Measurements from ENCODE around the gene POLR2E. TPM values are rescaled to one million over a fixed set of nuclear protein-coding genes. Genes with fewer than 3 reads are reported as not detected.

POLR2E gene
- total and polyA plus RNA-seq, 2 of the 13 experiments (the other 11 are each of a cell fraction or from before 2014, with no cell fraction given) = 140 to 272 TPM

DNA sequence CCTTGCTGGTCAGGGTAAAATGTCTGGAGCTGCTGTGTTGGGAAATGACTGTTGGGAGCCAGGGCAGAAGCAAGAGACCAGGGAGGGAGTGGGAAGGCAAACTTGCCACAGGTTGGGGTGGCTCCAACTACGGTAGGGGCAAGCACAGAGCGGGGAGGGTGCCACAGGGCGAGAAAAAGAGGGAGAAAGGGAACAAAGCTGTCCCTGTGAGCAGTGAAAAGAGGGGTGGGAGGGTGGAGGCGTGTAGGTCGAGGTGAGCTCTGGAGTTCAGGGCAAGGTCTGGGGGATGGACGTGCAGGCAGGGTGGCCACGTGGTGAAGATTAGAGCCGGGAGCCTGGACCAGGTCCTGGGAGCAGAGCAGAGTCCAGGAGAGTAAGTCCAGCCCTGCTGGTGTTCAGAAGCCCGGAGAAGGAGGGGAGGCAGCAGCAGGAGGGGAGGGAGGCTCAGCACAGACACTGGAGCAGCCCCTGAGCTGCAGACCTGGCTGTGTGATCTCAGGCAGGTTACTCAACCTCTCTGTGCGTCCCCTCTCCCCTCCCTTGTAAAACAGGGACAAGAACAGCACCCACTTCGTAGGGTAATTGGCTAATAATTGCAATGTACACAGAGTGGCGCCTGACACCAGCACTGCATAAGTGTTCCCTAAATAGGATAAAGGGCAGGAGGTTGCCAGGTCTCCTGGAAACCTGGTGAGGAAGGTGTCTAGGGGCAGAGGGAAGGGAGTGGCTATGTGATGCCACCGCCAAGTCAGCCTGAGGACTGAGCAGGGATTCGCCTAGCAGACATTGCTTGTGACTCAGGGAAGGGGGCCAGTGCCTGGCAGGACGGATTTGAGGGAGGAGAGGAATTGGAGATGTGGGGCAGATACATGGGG lies 3.2 kb upstream of the POLR2E start (continued):
- TF ChIP-seq, protein P1, sequence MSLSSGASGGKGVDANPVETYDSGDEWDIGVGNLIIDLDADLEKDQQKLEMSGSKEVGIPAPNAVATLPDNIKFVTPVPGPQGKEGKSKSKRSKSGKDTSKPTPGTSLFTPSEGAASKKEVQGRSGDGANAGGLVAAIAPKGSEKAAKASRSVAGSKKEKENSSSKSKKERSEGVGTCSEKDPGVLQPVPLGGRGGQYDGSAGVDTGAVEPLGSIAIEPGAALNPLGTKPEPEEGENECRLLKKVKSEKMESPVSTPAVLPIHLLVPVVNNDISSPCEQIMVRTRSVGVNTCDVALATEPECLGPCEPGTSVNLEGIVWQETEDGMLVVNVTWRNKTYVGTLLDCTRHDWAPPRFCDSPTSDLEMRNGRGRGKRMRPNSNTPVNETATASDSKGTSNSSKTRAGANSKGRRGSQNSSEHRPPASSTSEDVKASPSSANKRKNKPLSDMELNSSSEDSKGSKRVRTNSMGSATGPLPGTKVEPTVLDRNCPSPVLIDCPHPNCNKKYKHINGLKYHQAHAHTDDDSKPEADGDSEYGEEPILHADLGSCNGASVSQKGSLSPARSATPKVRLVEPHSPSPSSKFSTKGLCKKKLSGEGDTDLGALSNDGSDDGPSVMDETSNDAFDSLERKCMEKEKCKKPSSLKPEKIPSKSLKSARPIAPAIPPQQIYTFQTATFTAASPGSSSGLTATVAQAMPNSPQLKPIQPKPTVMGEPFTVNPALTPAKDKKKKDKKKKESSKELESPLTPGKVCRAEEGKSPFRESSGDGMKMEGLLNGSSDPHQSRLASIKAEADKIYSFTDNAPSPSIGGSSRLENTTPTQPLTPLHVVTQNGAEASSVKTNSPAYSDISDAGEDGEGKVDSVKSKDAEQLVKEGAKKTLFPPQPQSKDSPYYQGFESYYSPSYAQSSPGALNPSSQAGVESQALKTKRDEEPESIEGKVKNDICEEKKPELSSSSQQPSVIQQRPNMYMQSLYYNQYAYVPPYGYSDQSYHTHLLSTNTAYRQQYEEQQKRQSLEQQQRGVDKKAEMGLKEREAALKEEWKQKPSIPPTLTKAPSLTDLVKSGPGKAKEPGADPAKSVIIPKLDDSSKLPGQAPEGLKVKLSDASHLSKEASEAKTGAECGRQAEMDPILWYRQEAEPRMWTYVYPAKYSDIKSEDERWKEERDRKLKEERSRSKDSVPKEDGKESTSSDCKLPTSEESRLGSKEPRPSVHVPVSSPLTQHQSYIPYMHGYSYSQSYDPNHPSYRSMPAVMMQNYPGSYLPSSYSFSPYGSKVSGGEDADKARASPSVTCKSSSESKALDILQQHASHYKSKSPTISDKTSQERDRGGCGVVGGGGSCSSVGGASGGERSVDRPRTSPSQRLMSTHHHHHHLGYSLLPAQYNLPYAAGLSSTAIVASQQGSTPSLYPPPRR (CRISPR knock-in tag; IDR thresholded peaks at IDR 0.05; ENCODE audit: borderline replicate concordance) = peak; percentile 77; the same call in 1 of the 2 replicates
- no peak for TF ChIP-seq JDP2 (CRISPR knock-in tag; IDR thresholded peaks at IDR 0.05; ENCODE audit: borderline replicate concordance)

DNA sequence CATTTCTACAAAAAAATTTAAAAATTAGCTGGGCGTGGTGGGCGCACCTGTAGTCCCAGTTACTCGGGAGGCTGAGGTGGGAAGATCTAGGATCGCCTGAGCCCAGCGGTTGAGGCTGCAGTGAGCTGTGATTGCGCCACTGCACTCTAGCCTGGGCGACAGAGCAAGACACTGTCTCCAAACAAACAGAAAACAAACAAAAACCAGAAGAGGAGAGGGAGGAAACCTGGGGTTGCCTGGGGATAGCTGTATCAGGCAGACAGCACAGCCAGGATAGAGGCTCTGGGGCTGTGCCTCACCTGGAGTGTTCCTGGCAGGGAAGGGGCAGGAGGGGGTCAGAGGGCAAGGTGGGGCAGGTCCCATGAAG lies 2.6 kb upstream of the POLR2E start:
- Histone ChIP-seq H3K4me3 (replicated peaks in 1 of 3; ENCODE audit: insufficient read depth in 1 of 3, low read depth in 2 of 3, low read length in 3 of 3) (peak overlapping the region; percentile 8 to 54 (median 16); a peak in 5 of 6 replicates), H3K79me2 (ENCODE audit: insufficient read depth, low read length) (peaks cover 24% of the 10 kb centered on the region), H2AFZ (ENCODE audit: low read length) (no peak overlapping the region), H3K4me1 (ENCODE audit: insufficient read depth, low read length) (peaks cover 79% of the 10 kb centered on the region), H3K4me2 (ENCODE audit: low read depth, low read length) (peak overlapping the region; percentile 75), H4K20me1 (ENCODE audit: insufficient read depth, low read length) (peaks cover 15% of the 10 kb centered on the region), H3K36me3 (replicated peaks in 1 of 2; ENCODE audit: control insufficient read depth in 1 of 2, insufficient read depth in 2 of 2, low read length in 2 of 2) (0 out of 5 replicates have a peak, but pooled peaks cover 0 to 4% of the 10 kb centered on the region in 2 experiments), H3K9ac (ENCODE audit: insufficient read depth, low read depth, low read length) (peak overlapping the region; percentile 88), H3K9me3 (ENCODE audit: low read length) (no peaks in the 10 kb centered on the region), H3K27ac (ENCODE audit: extremely low read length, insufficient read depth, low read length) (peak overlapping the region; percentile 100), H3K27me3 (ENCODE audit: control insufficient read depth in 1 of 2, insufficient read depth in 2 of 2, low read length in 2 of 2) (no peaks in the 10 kb centered on the region; a peak in 1 of 5 replicates)
- FAIRE-seq (no peak), DNase-seq (ENCODE audit: low spot score) (peak; percentile 89), ATAC-seq (peak; percentile 55)
- intact Hi-C loops (cut with micrococcal nuclease; ENCODE audit: unreplicated experiment) = loop anchor here (5.0 kb wide), 1 partner anchor 615 kb away; no protein-coding TSS in a partner anchor
- no TSS peak for BruUV-seq (replicated peaks)
- in situ Hi-C loops (cut with HindIII; ENCODE audit: extremely low pct_ligation_motif_present, low pct_unique_long_range_greater_than_20kb) = no loop called here
- WGBS (ENCODE audit: low lambda C conversion rate) = under 1% methylated on average over 7 of the region's 7 CpGs
- ChIA-PET CTCF (ENCODE audit: low intra/inter-chr PET ratio, low total read pairs) (no interaction called here), POLR2A (interaction anchor here (0.6 to 2.4 kb wide), 23 partner anchors 8 to 176 kb away, joined by 3 to 13 read pairs (median 5); partner anchors contain the start of genes ARHGAP45, CIRBP, CNN2 and RNU6-2)
- TF ChIP-seq ZNF615 (CRISPR knock-in tag; IDR thresholded peaks at IDR 0.05; ENCODE audit: borderline replicate concordance) = no peak
- TF ChIP-seq, protein P2, sequence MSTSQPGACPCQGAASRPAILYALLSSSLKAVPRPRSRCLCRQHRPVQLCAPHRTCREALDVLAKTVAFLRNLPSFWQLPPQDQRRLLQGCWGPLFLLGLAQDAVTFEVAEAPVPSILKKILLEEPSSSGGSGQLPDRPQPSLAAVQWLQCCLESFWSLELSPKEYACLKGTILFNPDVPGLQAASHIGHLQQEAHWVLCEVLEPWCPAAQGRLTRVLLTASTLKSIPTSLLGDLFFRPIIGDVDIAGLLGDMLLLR (CRISPR knock-in tag; IDR thresholded peaks at IDR 0.05) = no peak
- TF ChIP-seq RERE (CRISPR knock-in tag; IDR thresholded peaks at IDR 0.05; ENCODE audit: low read depth) = peak; percentile 45; the same call in 1 of the 2 replicates
- TF ChIP-seq GTF2F1 (IDR thresholded peaks at IDR 0.05; ENCODE audit: low read length) = no peak
- no peak for TF ChIP-seq HOXD1 (CRISPR knock-in tag; IDR thresholded peaks at IDR 0.05)
- no peak for TF ChIP-seq ZNF782 (CRISPR knock-in tag; IDR thresholded peaks at IDR 0.05; ENCODE audit: borderline replicate concordance)
- TF ChIP-seq RXRB (CRISPR knock-in tag; IDR thresholded peaks at IDR 0.05; ENCODE audit: borderline replicate concordance) = peak; percentile 95
